SK-N-SH treated with all-trans-retinoic acid at 6 μM for 48 hours (cell line): ENCODE results near the gene TMEM238.

Source experiments
- ATAC-seq: fragments of 200-7000 bp; cut with Tn5 transposase; 3 replicates; pipeline ENCODE4 v1.9.1; 2020; ENCODE audit warnings: mild to moderate bottlenecking, moderate library complexity
- ARNTL ChIP-seq: fragments of 450-650 bp; formaldehyde crosslinking; IDR thresholded peaks from 2 replicates; pipeline ENCODE4 v1.5.0; 2020; ENCODE audit warnings: low read depth, mild to moderate bottlenecking, moderate library complexity, borderline replicate concordance
- BACH2 ChIP-seq: fragments of 250-450 bp; sonication (Bioruptor Pico); IDR thresholded peaks from 2 replicates; pipeline ENCODE4 v1.9.0; 2021; ENCODE audit warnings: mild to moderate bottlenecking, borderline replicate concordance
- CREB5 ChIP-seq: fragments of 250-450 bp; sonication (Bioruptor Pico); IDR thresholded peaks from 2 replicates; pipeline ENCODE4 v1.5.1; 2020; ENCODE audit warnings: low read depth, mild to moderate bottlenecking, moderate library complexity
- CSDC2 ChIP-seq: fragments of 250-450 bp; sonication (Bioruptor Pico); IDR thresholded peaks from 2 replicates; pipeline ENCODE4 v1.5.0; 2020; ENCODE audit warnings: mild to moderate bottlenecking, moderate library complexity
- CSRNP3 ChIP-seq: fragments of 250-450 bp; sonication (Bioruptor Pico); IDR thresholded peaks from 2 replicates; pipeline ENCODE4 v1.5.1; 2021; ENCODE audit warnings: mild to moderate bottlenecking, moderate library complexity
- ESRRG ChIP-seq: fragments of 250-450 bp; sonication (Bioruptor Pico); IDR thresholded peaks from 2 replicates; pipeline ENCODE4 v1.6.1; 2021; ENCODE audit warnings: mild to moderate bottlenecking
- GLIS3 ChIP-seq: fragments of 250-450 bp; sonication (Bioruptor Pico); IDR thresholded peaks from 2 replicates; pipeline ENCODE4 v1.5.0; 2020; ENCODE audit warnings: mild to moderate bottlenecking, moderate library complexity
- ISL1 ChIP-seq: fragments of 250-450 bp; sonication (Bioruptor Pico); IDR thresholded peaks from 2 replicates; pipeline ENCODE4 v2.1.2; 2022; ENCODE audit warnings: mild to moderate bottlenecking, moderate library complexity
- PATZ1 ChIP-seq: fragments of 250-450 bp; sonication (Bioruptor Pico); IDR thresholded peaks from 2 replicates; pipeline ENCODE4 v1.8.0; 2020; ENCODE audit warnings: mild to moderate bottlenecking, moderate library complexity, borderline replicate concordance
- RARB ChIP-seq: fragments of 250-450 bp; sonication (Bioruptor Pico); IDR thresholded peaks from 2 replicates; pipeline ENCODE4 v1.8.0; 2021; ENCODE audit warnings: mild to moderate bottlenecking, moderate library complexity
- SNAI2 ChIP-seq: fragments of 250-450 bp; sonication (Bioruptor Pico); IDR thresholded peaks from 2 replicates; pipeline ENCODE4 v1.5.0; 2020; ENCODE audit warnings: mild to moderate bottlenecking, moderate library complexity
- TCF4 ChIP-seq: fragments of 250-450 bp; sonication (Bioruptor Pico); IDR thresholded peaks from 2 replicates; pipeline ENCODE4 v1.8.0; 2021; ENCODE audit warnings: mild to moderate bottlenecking, moderate library complexity, borderline replicate concordance
- TOX ChIP-seq: fragments of 250-450 bp; sonication (Bioruptor Pico); IDR thresholded peaks from 2 replicates; pipeline ENCODE4 v1.8.0; 2021; ENCODE audit warnings: mild to moderate bottlenecking, moderate library complexity, borderline replicate concordance
- TSHZ2 ChIP-seq: fragments of 250-450 bp; sonication (Bioruptor Pico); IDR thresholded peaks from 2 replicates; pipeline ENCODE4 v1.5.0; 2020; ENCODE audit warnings: mild to moderate bottlenecking, moderate library complexity
- ZC3H10 ChIP-seq: fragments of 250-450 bp; sonication (Bioruptor Pico); IDR thresholded peaks from 2 replicates; pipeline ENCODE4 v1.5.1; 2021; ENCODE audit warnings: mild to moderate bottlenecking, moderate library complexity
- ZFP30 ChIP-seq: fragments of 450-650 bp; formaldehyde crosslinking; IDR thresholded peaks from 2 replicates; pipeline ENCODE4 v1.5.0; 2022; ENCODE audit warnings: mild to moderate bottlenecking, moderate library complexity
- ZNF565 ChIP-seq: fragments of 450-650 bp; formaldehyde crosslinking; conservative IDR thresholded peaks from 2 replicates; pipeline ENCODE4 v1.5.0; 2020; ENCODE audit warnings: low read depth, mild to moderate bottlenecking, moderate library complexity

Gene TMEM238

GRCh38 chr19:55379174-55379573 is 4.9 kb downstream of the TMEM238 start:
- ATAC-seq, result no peak
- TF ChIP-seq RARB (no peak), BACH2 (CRISPR knock-in tag) (no peak), PATZ1 (CRISPR knock-in tag) (no peak), ARNTL (CRISPR knock-in tag) (no peak), CSRNP3 (CRISPR knock-in tag) (no peak), ESRRG (CRISPR knock-in tag) (no peak), ISL1 (CRISPR knock-in tag) (no peak), TOX (CRISPR knock-in tag) (no peak), SNAI2 (CRISPR knock-in tag) (no peak), TCF4 (CRISPR knock-in tag) (no peak)

GRCh38 chr19:55377356-55378131 is 6.5 kb downstream of the TMEM238 start:
- no peak for ATAC-seq

GRCh38 chr19:55376241-55376933 is 7.7 kb downstream of the TMEM238 start, which contains the start of gene TMEM190:
TMEM190 (plus strand) TSS chr19:55376826; CDS start chr19:55376854, 28 bp downstream.
- ATAC-seq, result no peak

More at GRCh38 chr19:55377356-55378131, 6.5 kb downstream of the TMEM238 start:
- TF ChIP-seq TOX (CRISPR knock-in tag), result no peak
- no peak for TF ChIP-seq SNAI2 (CRISPR knock-in tag)
- TF ChIP-seq GLIS3 (CRISPR knock-in tag), result no peak
- no peak for TF ChIP-seq ISL1 (CRISPR knock-in tag)

More at GRCh38 chr19:55376241-55376933, 7.7 kb downstream of the TMEM238 start, which contains the start of gene TMEM190:
- TF ChIP-seq ISL1 (CRISPR knock-in tag) (no peak), ARNTL (CRISPR knock-in tag) (no peak), CREB5 (CRISPR knock-in tag) (no peak), ZC3H10 (CRISPR knock-in tag) (no peak), CSDC2 (CRISPR knock-in tag) (no peak), RARB (no peak), BACH2 (CRISPR knock-in tag) (no peak), TSHZ2 (CRISPR knock-in tag) (no peak), SNAI2 (CRISPR knock-in tag) (no peak), CSRNP3 (CRISPR knock-in tag) (no peak), ZFP30 (CRISPR knock-in tag) (no peak), TCF4 (CRISPR knock-in tag) (no peak), ZNF565 (no peak), PATZ1 (CRISPR knock-in tag) (no peak)
